Measurements from ENCODE around the gene ARMH1.

ARMH1 gene

DNA sequence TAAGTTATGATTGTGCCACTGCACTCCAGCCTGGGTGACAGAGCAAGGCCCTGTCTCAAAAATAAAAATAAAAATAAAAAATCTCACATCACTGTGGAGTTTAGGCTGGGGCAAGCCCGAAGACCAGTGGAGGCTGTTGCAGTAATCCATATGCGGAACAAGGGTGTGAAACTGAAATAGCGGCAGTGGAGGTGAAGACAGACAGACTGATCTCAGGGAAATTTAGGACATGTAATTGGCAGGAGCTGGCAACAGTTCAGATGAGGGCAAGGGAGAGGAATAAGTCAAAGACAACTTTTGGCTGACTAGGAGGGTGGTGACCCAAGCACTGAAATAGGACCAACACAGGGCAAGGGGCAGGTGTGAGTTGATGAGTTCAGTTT, 8.4 kb downstream of the ARMH1 start:
- no peak overlapping the region for H3K4me3 ChIP-seq (ENCODE audit: control insufficient read depth in 1 of 7, extremely low read depth in 1 of 7, insufficient read depth in 4 of 7, low read depth in 2 of 7, low read length in 6 of 7)
- ChIA-PET CTCF (interaction anchor here (1.5 to 2.3 kb wide), 3 partner anchors 10 to 29 kb away, joined by 4 to 6 read pairs (median 5); no protein-coding TSS in a partner anchor), POLR2A (interaction anchor here (0.9 kb wide), 1 partner anchor 38 kb away, joined by 3 read pairs; no protein-coding TSS in a partner anchor)
- no peaks in the 10 kb centered on the region for H3K36me3 ChIP-seq (ENCODE audit: control insufficient read depth in 4 of 4, insufficient read depth in 4 of 4, low read length in 3 of 4)
- H3K9me3 ChIP-seq (ENCODE audit: control extremely low read depth in 1 of 5, control insufficient read depth in 4 of 5, insufficient read depth in 2 of 5, low read depth in 1 of 5, low read length in 4 of 5), result no peaks in the 10 kb centered on the region
- 94% methylated on average over 3 of the region's 3 CpGs for WGBS (ENCODE audit: insufficient coverage)
- no peak for DNase-seq
- peaks cover 10 to 28% (median 16%) of the 10 kb centered on the region in 4 experiments for H3K4me1 ChIP-seq (ENCODE audit: control extremely low read depth in 1 of 4, control insufficient read depth in 4 of 4, insufficient read depth in 4 of 4, low read length in 3 of 4)
- H3K27me3 ChIP-seq (replicated peaks in 2 of 5; ENCODE audit: control insufficient read depth in 4 of 5, insufficient read depth in 5 of 5, low read length in 4 of 5), result no peaks in the 10 kb centered on the region
- H3K27ac ChIP-seq (ENCODE audit: insufficient read depth in 1 of 2, low read depth in 1 of 2, low read length in 2 of 2, poor library complexity in 1 of 2, severe bottlenecking in 2 of 2), result no peak overlapping the region

DNA sequence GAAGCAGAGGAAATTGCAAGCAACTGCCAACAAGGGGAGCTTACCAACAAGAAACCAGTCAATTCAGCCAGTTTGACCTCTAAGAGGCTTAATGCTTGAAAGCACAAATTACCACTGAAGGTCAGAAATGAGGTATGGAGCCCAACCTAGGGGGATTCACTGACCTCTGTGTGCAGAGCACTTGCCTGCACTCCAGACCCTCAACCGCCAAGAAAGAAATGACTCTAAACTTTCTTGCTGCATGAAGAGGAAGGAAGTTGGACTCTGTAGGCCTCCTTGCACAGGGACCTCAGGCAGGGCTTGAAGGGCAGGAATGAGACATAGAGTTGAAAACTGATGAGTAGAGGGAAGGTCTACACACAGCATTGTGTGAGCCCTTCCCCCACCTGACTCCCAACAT, 10.0 kb downstream of the ARMH1 start:
- Histone ChIP-seq H3K27ac (ENCODE audit: insufficient read depth in 1 of 2, low read depth in 1 of 2, low read length in 2 of 2, poor library complexity in 1 of 2, severe bottlenecking in 2 of 2) (peak overlapping the region in 1 of 2 experiments; percentile 9), H3K4me1 (ENCODE audit: control extremely low read depth in 1 of 4, control insufficient read depth in 4 of 4, insufficient read depth in 4 of 4, low read length in 3 of 4) (peaks cover 10 to 23% (median 15%) of the 10 kb centered on the region in 4 experiments), H3K36me3 (ENCODE audit: control insufficient read depth in 4 of 4, insufficient read depth in 4 of 4, low read length in 3 of 4) (no peaks in the 10 kb centered on the region), H3K9me3 (ENCODE audit: control extremely low read depth in 1 of 5, control insufficient read depth in 4 of 5, insufficient read depth in 2 of 5, low read depth in 1 of 5, low read length in 4 of 5) (no peaks in the 10 kb centered on the region), H3K27me3 (replicated peaks in 2 of 5; ENCODE audit: control insufficient read depth in 4 of 5, insufficient read depth in 5 of 5, low read length in 4 of 5) (no peaks in the 10 kb centered on the region), H3K4me3 (ENCODE audit: control insufficient read depth in 1 of 7, extremely low read depth in 1 of 7, insufficient read depth in 4 of 7, low read depth in 2 of 7, low read length in 6 of 7) (peak overlapping the region in 3 of 7 experiments; percentile 13 to 47 (median 25))
- DNase-seq, result peak in 2 of 3 donors; percentile 59 to 70
- WGBS (ENCODE audit: insufficient coverage), result 13% methylated on average over 1 of the region's 1 CpG
- POLR2A ChIA-PET, result no interaction called here
- CTCF ChIA-PET, result interaction anchor here (0.6 to 2.3 kb wide), 8 partner anchors 8 to 36 kb away, joined by 3 to 6 read pairs (median 4); no protein-coding TSS in a partner anchor

DNA sequence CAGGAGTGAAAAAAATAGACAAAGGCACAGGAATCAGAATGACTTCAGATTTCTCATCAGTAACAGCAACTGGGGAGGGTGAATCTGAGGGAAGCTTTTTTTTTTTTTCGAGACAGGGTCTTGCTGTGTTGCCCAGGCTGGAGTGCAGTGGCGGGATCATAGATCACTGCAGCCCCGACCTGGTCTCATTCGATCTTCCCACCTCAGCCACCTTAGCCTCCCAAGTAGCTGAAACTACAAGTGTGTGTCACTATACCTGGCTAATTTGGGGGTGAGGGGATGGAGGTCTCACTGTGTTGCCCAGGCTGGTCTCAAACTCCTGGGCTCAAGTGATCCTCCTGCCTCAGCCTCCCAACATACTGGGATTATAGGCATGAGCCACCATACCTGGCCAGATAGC, 10.7 kb downstream of the ARMH1 start:
- ChIA-PET POLR2A (no interaction called here), CTCF (interaction anchor here (1.6 kb wide), 1 partner anchor 10 kb away, joined by 5 read pairs; no protein-coding TSS in a partner anchor)
- H3K9me3 ChIP-seq (ENCODE audit: control extremely low read depth in 1 of 5, control insufficient read depth in 4 of 5, insufficient read depth in 2 of 5, low read depth in 1 of 5, low read length in 4 of 5), result no peaks in the 10 kb centered on the region
- WGBS (ENCODE audit: insufficient coverage), result 100% methylated on average over 3 of the region's 4 CpGs
- DNase-seq, result no peak
- H3K4me1 ChIP-seq (ENCODE audit: control extremely low read depth in 1 of 4, control insufficient read depth in 4 of 4, insufficient read depth in 4 of 4, low read length in 3 of 4), result peaks cover 10 to 23% (median 15%) of the 10 kb centered on the region in 4 experiments
- no peak overlapping the region for H3K27ac ChIP-seq (ENCODE audit: insufficient read depth in 1 of 2, low read depth in 1 of 2, low read length in 2 of 2, poor library complexity in 1 of 2, severe bottlenecking in 2 of 2)
- no peaks in the 10 kb centered on the region for H3K27me3 ChIP-seq (replicated peaks in 2 of 5; ENCODE audit: control insufficient read depth in 4 of 5, insufficient read depth in 5 of 5, low read length in 4 of 5)
- H3K36me3 ChIP-seq (ENCODE audit: control insufficient read depth in 4 of 4, insufficient read depth in 4 of 4, low read length in 3 of 4), result no peaks in the 10 kb centered on the region
- no peak overlapping the region for H3K4me3 ChIP-seq (ENCODE audit: control insufficient read depth in 1 of 7, extremely low read depth in 1 of 7, insufficient read depth in 4 of 7, low read depth in 2 of 7, low read length in 6 of 7)

- Histone ChIP-seq H3K27ac (ENCODE audit: insufficient read depth in 1 of 2, low read depth in 1 of 2, low read length in 2 of 2, poor library complexity in 1 of 2, severe bottlenecking in 2 of 2) (no peak overlapping the region), H3K4me3 (ENCODE audit: control insufficient read depth in 1 of 7, extremely low read depth in 1 of 7, insufficient read depth in 4 of 7, low read depth in 2 of 7, low read length in 6 of 7) (no peak overlapping the region), H3K36me3 (ENCODE audit: control insufficient read depth in 4 of 4, insufficient read depth in 4 of 4, low read length in 3 of 4) (no peaks in the 10 kb centered on the region), H3K27me3 (replicated peaks in 2 of 5; ENCODE audit: control insufficient read depth in 4 of 5, insufficient read depth in 5 of 5, low read length in 4 of 5) (no peaks in the 10 kb centered on the region), H3K9me3 (ENCODE audit: control extremely low read depth in 1 of 5, control insufficient read depth in 4 of 5, insufficient read depth in 2 of 5, low read depth in 1 of 5, low read length in 4 of 5) (no peaks in the 10 kb centered on the region), H3K4me1 (ENCODE audit: control extremely low read depth in 1 of 4, control insufficient read depth in 4 of 4, insufficient read depth in 4 of 4, low read length in 3 of 4) (peaks cover 10 to 23% (median 15%) of the 10 kb centered on the region in 4 experiments)
- DNase-seq, result no peak
- ChIA-PET POLR2A (no interaction called here), CTCF (interaction anchor here (1.6 kb wide), 1 partner anchor 10 kb away, joined by 5 read pairs; no protein-coding TSS in a partner anchor)
- WGBS (ENCODE audit: insufficient coverage), result 63% methylated on average over 2 of the region's 8 CpGs
Observed at GRCh38 chr1:44685881-44686280, 11.4 kb downstream of the ARMH1 start.

DNA sequence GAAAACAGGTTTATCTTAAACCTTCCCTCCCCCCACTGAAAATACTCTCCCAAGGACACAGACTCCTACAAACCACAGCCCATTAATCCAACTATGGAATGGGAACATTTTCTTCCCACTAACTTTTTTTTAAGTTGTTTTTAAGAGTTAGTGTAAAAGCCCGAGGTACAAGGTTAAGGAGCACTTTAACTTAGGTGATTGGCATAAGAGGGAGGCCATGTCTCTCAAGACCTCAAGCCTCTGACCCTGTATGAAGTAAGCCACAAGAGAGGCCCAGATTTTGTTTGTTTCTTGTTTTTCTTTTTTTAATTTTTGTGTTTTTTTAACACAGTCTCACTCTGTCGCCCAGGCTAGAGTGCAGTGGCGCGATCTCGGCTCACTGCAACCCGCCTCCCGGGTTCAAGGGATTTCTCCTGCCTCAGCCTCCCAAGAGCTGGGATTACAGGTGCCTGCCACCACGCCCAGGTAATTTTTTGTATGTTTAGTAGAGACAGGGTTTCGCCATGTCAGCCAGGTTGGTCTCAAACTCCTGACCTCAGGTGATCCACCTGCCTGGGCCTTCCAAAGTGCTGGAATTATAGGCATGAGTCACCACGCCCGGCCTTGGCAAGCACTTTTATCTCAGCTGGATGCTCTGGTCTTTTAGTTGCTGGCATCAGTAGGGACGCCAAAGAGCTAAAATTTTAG, 14.4 kb downstream of the ARMH1 start:
- ChIA-PET CTCF (no interaction called here), POLR2A (interaction anchor here (0.6 kb wide), 1 partner anchor 12 kb away, joined by 3 read pairs; no protein-coding TSS in a partner anchor)
- 100% methylated on average over 5 of the region's 12 CpGs for WGBS (ENCODE audit: insufficient coverage)
- DNase-seq, result no peak
- H3K4me3 ChIP-seq (ENCODE audit: control insufficient read depth in 1 of 7, extremely low read depth in 1 of 7, insufficient read depth in 4 of 7, low read depth in 2 of 7, low read length in 6 of 7), result no peak overlapping the region
- no peak overlapping the region for H3K27ac ChIP-seq (ENCODE audit: insufficient read depth in 1 of 2, low read depth in 1 of 2, low read length in 2 of 2, poor library complexity in 1 of 2, severe bottlenecking in 2 of 2)
- H3K27me3 ChIP-seq (replicated peaks in 2 of 5; ENCODE audit: control insufficient read depth in 4 of 5, insufficient read depth in 5 of 5, low read length in 4 of 5), result no peaks in the 10 kb centered on the region
- peaks cover 9 to 22% (median 15%) of the 10 kb centered on the region in 4 experiments for H3K4me1 ChIP-seq (ENCODE audit: control extremely low read depth in 1 of 4, control insufficient read depth in 4 of 4, insufficient read depth in 4 of 4, low read length in 3 of 4)
- no peaks in the 10 kb centered on the region for H3K36me3 ChIP-seq (ENCODE audit: control insufficient read depth in 4 of 4, insufficient read depth in 4 of 4, low read length in 3 of 4)
- H3K9me3 ChIP-seq (ENCODE audit: control extremely low read depth in 1 of 5, control insufficient read depth in 4 of 5, insufficient read depth in 2 of 5, low read depth in 1 of 5, low read length in 4 of 5), result no peaks in the 10 kb centered on the region

GRCh38 chr1:44689447-44689765, 14.9 kb downstream of the ARMH1 start:
- H3K4me3 ChIP-seq (ENCODE audit: control insufficient read depth in 1 of 7, extremely low read depth in 1 of 7, insufficient read depth in 4 of 7, low read depth in 2 of 7, low read length in 6 of 7), result no peak overlapping the region
- H3K4me1 ChIP-seq (ENCODE audit: control extremely low read depth in 1 of 4, control insufficient read depth in 4 of 4, insufficient read depth in 4 of 4, low read length in 3 of 4), result peaks cover 5 to 17% (median 10%) of the 10 kb centered on the region in 4 experiments
- WGBS (ENCODE audit: insufficient coverage), result 100% methylated on average over 2 of the region's 3 CpGs
- H3K27ac ChIP-seq (ENCODE audit: insufficient read depth in 1 of 2, low read depth in 1 of 2, low read length in 2 of 2, poor library complexity in 1 of 2, severe bottlenecking in 2 of 2), result no peak overlapping the region
- ChIA-PET CTCF (no interaction called here), POLR2A (interaction anchor here (0.6 kb wide), 1 partner anchor 13 kb away, joined by 3 read pairs; no protein-coding TSS in a partner anchor)
- DNase-seq, result no peak
- no peaks in the 10 kb centered on the region for H3K36me3 ChIP-seq (ENCODE audit: control insufficient read depth in 4 of 4, insufficient read depth in 4 of 4, low read length in 3 of 4)
- no peaks in the 10 kb centered on the region for H3K9me3 ChIP-seq (ENCODE audit: control extremely low read depth in 1 of 5, control insufficient read depth in 4 of 5, insufficient read depth in 2 of 5, low read depth in 1 of 5, low read length in 4 of 5)
- H3K27me3 ChIP-seq (replicated peaks in 2 of 5; ENCODE audit: control insufficient read depth in 4 of 5, insufficient read depth in 5 of 5, low read length in 4 of 5), result no peaks in the 10 kb centered on the region

DNA sequence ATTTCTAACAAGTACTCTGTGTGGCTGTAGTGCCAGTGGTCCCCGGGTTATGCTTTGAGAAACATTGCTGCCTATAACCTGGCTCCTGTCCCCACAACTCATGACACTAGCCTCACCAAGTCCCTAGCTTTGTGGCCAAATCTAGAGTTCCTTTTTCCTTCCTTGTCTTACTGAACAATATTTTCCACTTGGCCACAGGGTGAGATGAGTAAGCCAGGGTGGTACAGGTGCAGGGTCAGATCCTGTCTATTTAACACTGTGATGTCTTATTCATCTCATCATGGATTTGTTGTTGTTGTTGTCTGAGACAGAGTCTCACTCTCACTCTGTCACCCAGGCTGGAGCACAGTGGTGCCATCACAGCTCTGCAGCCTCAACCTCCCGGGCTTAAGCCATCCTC, 18.6 kb downstream of the ARMH1 start:
- ChIA-PET CTCF (interaction anchor here (0.9 to 1.5 kb wide), 2 partner anchors 9 to 29 kb away, joined by 3 to 4 read pairs; no protein-coding TSS in a partner anchor), POLR2A (no interaction called here)
- Histone ChIP-seq H3K27ac (ENCODE audit: insufficient read depth in 1 of 2, low read depth in 1 of 2, low read length in 2 of 2, poor library complexity in 1 of 2, severe bottlenecking in 2 of 2) (no peak overlapping the region), H3K4me3 (ENCODE audit: control insufficient read depth in 1 of 7, extremely low read depth in 1 of 7, insufficient read depth in 4 of 7, low read depth in 2 of 7, low read length in 6 of 7) (no peak overlapping the region), H3K27me3 (replicated peaks in 2 of 5; ENCODE audit: control insufficient read depth in 4 of 5, insufficient read depth in 5 of 5, low read length in 4 of 5) (no peaks in the 10 kb centered on the region), H3K36me3 (ENCODE audit: control insufficient read depth in 4 of 4, insufficient read depth in 4 of 4, low read length in 3 of 4) (no peaks in the 10 kb centered on the region), H3K9me3 (ENCODE audit: control extremely low read depth in 1 of 5, control insufficient read depth in 4 of 5, insufficient read depth in 2 of 5, low read depth in 1 of 5, low read length in 4 of 5) (no peaks in the 10 kb centered on the region), H3K4me1 (ENCODE audit: control extremely low read depth in 1 of 4, control insufficient read depth in 4 of 4, insufficient read depth in 4 of 4, low read length in 3 of 4) (peaks cover 0 to 28% (median 19%) of the 10 kb centered on the region in 4 experiments)
- DNase-seq, result no peak
- WGBS (ENCODE audit: insufficient coverage), result 100% methylated on average over 1 of the region's 2 CpGs

Measured in common myeloid progenitor, CD34-positive (primary cell).